Testis (tissue), 2 donors: ENCODE results near the gene ZNF80.

Source experiments
- CTCF ChIP-seq, 3 experiments: fragments of 450-650 bp in 2 of 3; fragments of 200-600 bp in 1 of 3; sonication (generic) in 1 of 3; IDR thresholded peaks; one replicate each; pipeline ENCODE4 v1.5.1; 2016 to 2019; ENCODE audit warnings: antibody characterized with exemption in 3 of 3, mild to moderate bottlenecking in 2 of 3, moderate library complexity in 1 of 3
- POLR2A ChIP-seq: fragments of 450-650 bp; IDR thresholded peaks from one replicate; pipeline ENCODE4 v1.6.1; 2017; ENCODE audit warnings: antibody characterized with exemption, mild to moderate bottlenecking, moderate library complexity

GRCh38 chr3:114221881-114222264, 15.5 kb downstream of the ZNF80 start:
- TF ChIP-seq POLR2A: no peak
- TF ChIP-seq CTCF (IDR thresholded peaks at IDR 0.05): no peak
